ENCODE results near the gene SFT2D3.

SFT2D3 gene

GRCh38 chr2:127664065-127664894, 37.0 kb upstream of the SFT2D3 start:
- DNase-seq (ENCODE audit: low read depth in 1 of 2, low spot score in 1 of 2): no peak

GRCh38 chr2:127664895-127665225, 36.4 kb upstream of the SFT2D3 start:
- DNase-seq (ENCODE audit: low read depth in 1 of 2, low spot score in 1 of 2): no peak

GRCh38 chr2:127665267-127665893, 35.9 kb upstream of the SFT2D3 start:
- DNase-seq (ENCODE audit: low read depth in 1 of 2, low spot score in 1 of 2): no peak

- no peak for DNase-seq (ENCODE audit: low read depth in 1 of 2, low spot score in 1 of 2)
Measured at GRCh38 chr2:127669056-127669455, 32.2 kb upstream of the SFT2D3 start.

- no peak for DNase-seq (ENCODE audit: low read depth in 1 of 2, low spot score in 1 of 2)
Measured at GRCh38 chr2:127670055-127670956, 31.0 kb upstream of the SFT2D3 start.

GRCh38 chr2:127670957-127671290, 30.4 kb upstream of the SFT2D3 start:
- no peak for DNase-seq (ENCODE audit: low read depth in 1 of 2, low spot score in 1 of 2)

GRCh38 chr2:127671557-127672302, 29.6 kb upstream of the SFT2D3 start:
- DNase-seq (ENCODE audit: low read depth in 1 of 2, low spot score in 1 of 2): no peak

- no peak for DNase-seq (ENCODE audit: low read depth in 1 of 2, low spot score in 1 of 2)
Measured at GRCh38 chr2:127672341-127673224, 28.7 kb upstream of the SFT2D3 start.

- DNase-seq (ENCODE audit: low read depth in 1 of 2, low spot score in 1 of 2): no peak
Measured at GRCh38 chr2:127673291-127674069, 27.8 kb upstream of the SFT2D3 start.

- peak in 1 of 2 donors; percentile 17 for DNase-seq (ENCODE audit: low read depth in 1 of 2, low spot score in 1 of 2)
Measured at GRCh38 chr2:127674241-127675209, 26.8 kb upstream of the SFT2D3 start.

- no peak for DNase-seq (ENCODE audit: low read depth in 1 of 2, low spot score in 1 of 2)
Measured at GRCh38 chr2:127675331-127676261, 25.7 kb upstream of the SFT2D3 start, which contains the start of gene LIMS2. Gene LIMS2 (minus strand): TSS chr2:127675530. CDS start chr2:127675024, 506 bp downstream.

GRCh38 chr2:127676906-127677305, 24.4 kb upstream of the SFT2D3 start:
- DNase-seq (ENCODE audit: low read depth in 1 of 2, low spot score in 1 of 2): no peak

GRCh38 chr2:127678531-127678930, 22.8 kb upstream of the SFT2D3 start:
- no peak for DNase-seq (ENCODE audit: low read depth in 1 of 2, low spot score in 1 of 2)

- no peak for DNase-seq (ENCODE audit: low read depth in 1 of 2, low spot score in 1 of 2)
Measured at GRCh38 chr2:127678991-127679390, 22.3 kb upstream of the SFT2D3 start.

GRCh38 chr2:127679680-127680361, 21.5 kb upstream of the SFT2D3 start:
- no peak for DNase-seq (ENCODE audit: low read depth in 1 of 2, low spot score in 1 of 2)

- no peak for DNase-seq (ENCODE audit: low read depth in 1 of 2, low spot score in 1 of 2)
Measured at GRCh38 chr2:127680706-127681287, 20.5 kb upstream of the SFT2D3 start.
